Measurements from ENCODE around the gene ARHGAP32.
A peak's percentile ranks its signal among the peaks of the same experiment; 100 is the strongest.

The ARHGAP32 gene

DNA sequence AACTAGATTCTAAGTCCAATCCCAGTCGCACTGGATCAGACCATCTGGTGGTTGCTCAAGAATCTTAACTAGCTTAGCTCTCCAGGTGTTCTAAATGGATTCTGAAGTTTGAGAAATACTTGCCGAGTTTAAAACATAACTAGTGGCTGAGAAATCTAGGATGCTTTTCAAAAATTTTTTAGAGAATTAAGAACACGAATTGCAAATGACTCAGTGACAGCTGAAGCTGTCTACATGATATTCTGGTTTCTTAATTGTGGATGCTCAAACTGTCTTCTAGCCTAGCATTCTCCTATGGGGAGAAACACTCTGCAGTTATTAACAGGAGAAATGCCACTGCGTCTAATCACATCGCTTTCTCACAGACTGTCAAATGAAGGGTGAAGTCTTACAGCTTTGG is 229.2 kb downstream of the ARHGAP32 start:
- no peak for DNase-seq
- TF ChIP-seq GATA1 (IDR thresholded peaks at IDR 0.05; ENCODE audit: low read depth, low read length) (no peak), POLR2A (IDR thresholded peaks at IDR 0.05; ENCODE audit: low read length) (no peak)

DNA sequence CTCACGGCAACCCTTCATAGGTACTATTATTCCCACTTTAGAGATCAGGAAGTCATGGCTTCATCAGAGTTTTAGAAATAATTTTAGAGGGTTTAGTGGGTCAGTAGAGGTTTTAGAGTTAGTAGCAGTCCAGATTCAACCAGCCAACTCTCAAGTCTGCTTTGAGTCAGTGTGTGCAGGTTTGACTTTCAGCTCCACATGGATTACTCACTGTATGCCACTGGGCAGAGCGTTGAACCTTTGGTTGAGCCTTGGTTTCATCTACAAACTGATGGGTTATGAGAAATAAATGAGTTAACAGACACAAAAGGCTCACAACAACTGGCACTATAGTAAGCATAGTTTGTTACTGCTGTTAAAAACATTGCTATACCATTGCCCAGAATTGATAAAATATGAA is 230.5 kb downstream of the ARHGAP32 start:
- TF ChIP-seq POLR2A (IDR thresholded peaks at IDR 0.05; ENCODE audit: low read length) (no peak), GATA1 (IDR thresholded peaks at IDR 0.05; ENCODE audit: low read depth, low read length) (no peak)
- DNase-seq: no peak

DNA sequence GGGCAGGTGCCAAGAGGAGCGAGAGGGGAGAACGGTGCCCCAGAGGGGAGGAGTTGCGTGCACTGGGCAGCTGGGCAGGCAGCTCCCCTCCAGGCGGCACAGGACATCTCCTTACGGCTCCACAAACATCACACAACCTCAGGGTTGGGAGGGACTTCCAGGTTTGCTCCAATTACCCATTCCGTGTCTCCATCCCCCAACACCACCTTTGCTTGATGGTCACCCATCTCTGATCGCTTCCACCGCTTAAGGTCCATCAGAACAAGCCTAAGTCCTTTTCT is 235.0 kb downstream of the ARHGAP32 start:
- no peak for DNase-seq
- TF ChIP-seq GATA1 (IDR thresholded peaks at IDR 0.05; ENCODE audit: low read depth, low read length) (no peak), POLR2A (IDR thresholded peaks at IDR 0.05; ENCODE audit: low read length) (no peak)

DNA sequence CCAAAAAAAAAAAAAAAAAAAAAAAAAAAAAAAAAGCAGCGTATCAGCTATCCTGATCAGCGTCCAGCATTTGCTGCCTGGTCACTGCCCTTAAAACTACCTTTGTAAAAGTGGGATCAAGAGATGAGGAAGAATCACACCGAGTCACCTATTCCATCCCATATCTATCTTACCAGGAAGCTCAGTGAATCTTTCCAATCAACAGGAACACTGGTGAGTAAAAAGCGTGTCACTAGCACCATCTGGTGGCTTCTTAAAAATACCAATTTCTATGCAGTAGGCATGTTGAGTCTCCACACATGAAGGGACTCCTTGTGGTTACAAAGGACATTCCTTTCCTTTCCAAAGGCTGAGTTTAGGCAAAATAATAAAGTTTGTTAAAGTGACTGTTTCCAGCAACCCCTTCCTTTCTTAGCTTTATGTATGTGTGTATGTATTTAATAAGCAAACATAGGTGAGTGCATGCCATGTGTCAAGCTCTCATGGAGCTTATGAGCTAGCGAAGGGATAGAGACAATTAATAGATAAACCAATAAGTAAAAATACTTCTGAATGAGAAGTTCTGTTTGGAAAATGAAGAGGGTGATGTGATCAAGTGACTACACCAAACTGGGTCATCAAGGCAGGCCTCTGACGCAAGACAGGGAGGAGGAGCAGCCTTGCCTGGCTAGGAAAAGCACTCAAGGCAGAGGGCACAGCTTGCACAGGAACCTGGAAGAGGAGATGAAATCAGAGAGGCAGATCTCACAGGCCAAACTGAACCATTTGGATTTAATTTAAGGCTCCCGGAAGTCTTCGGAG is 235.5 kb downstream of the ARHGAP32 start:
- DNase-seq: peak; percentile 11 to 46
- TF ChIP-seq POLR2A (IDR thresholded peaks at IDR 0.05; ENCODE audit: low read length) (no peak), GATA1 (IDR thresholded peaks at IDR 0.05; ENCODE audit: low read depth, low read length) (no peak)

DNA sequence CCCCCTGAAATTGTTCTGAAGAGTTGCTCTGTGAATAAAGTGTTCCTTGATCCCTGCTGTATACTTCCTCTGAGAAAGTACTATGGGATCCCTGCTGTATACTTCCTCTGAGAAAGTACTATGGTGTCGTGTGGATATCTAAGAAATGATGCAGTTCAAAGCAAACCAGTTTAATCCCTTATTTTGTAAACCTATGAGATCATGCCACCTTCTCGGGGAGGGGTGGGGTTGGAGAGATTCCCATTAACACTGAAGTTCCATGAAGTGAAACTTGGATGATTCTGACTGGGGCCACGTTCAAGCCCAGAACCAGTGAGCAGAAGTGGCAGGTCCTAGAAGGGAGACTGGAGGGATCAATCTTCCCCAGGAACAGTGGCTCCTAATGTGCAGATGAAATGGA is 236.5 kb downstream of the ARHGAP32 start:
- no peak for DNase-seq
- TF ChIP-seq GATA1 (IDR thresholded peaks at IDR 0.05; ENCODE audit: low read depth, low read length) (no peak), POLR2A (IDR thresholded peaks at IDR 0.05; ENCODE audit: low read length) (no peak)

DNA sequence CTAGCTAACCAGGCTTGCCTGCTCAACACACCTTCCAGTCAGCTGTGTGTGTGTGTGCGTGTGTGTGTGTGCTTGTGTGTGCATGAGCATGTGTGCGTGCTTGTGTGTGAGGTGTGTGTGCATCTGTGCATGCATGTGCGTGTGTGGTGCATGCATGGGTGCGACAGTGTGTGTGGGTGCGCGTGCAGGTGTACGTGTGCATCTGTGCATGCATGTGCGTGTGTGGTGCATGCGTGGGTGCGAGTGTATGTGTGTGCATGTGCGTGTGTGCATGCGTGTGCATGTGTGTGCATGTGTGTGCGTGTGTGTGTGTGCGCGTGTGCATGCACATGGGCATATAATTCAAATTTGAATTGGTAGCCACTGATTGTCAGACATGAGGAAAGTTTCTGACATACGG is 239.0 kb downstream of the ARHGAP32 start:
- TF ChIP-seq POLR2A (IDR thresholded peaks at IDR 0.05; ENCODE audit: low read length) (no peak), GATA1 (IDR thresholded peaks at IDR 0.05; ENCODE audit: low read depth, low read length) (no peak)
- DNase-seq: no peak

DNA sequence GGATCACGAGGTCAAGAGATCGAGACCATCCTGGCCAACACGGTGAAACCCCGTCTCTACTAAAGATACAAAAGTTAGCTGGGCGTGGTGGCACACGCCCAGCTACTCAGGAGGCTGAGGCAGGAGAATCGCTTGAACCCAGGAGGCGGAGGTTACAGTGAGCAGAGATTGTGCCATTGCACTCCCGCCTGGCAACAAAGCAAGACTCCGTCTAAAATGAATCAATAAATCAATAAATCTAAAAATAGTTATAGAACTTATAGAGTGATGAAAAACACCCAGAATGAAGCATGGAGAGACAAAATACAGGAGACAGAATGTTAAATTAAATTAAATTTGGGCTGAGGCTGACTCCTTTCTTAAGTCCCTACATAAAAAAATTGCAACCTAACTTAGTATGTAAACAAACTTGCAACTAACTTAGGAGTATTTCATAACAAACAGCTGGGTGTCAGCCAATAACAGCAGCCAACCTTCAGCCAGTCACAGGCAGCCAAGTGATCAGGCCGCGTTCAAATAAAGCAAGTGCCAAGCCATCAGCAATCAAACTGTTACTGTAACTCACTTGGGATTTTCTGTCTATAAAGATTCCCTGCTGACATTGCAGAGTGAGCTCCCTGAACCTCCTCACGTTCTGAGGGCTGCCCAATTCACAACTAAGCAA is 242.2 kb downstream of the ARHGAP32 start:
- no peak for DNase-seq
- TF ChIP-seq GATA1 (IDR thresholded peaks at IDR 0.05; ENCODE audit: low read depth, low read length): no peak
- no peak for TF ChIP-seq POLR2A (IDR thresholded peaks at IDR 0.05; ENCODE audit: low read length)

DNA sequence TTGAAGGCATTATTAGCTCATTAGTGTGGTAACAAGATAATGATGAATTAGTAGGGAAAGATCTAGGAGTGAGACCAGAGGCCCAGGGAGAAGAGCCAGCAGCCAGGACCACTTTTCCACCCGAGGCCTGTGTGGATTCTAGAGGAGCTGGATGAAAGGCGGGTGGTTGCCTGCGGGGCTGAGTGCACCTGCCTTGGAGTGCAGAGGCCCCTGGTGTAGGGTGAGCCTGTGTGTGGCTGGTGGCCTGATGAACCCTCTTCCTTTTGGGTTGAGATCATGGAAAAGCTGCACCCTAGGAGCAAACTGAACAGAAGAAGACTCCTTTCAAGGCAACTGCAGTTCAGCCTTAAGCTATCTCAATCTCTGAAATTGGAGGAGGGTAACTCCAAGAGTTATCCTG is 243.5 kb downstream of the ARHGAP32 start:
- TF ChIP-seq GATA1 (IDR thresholded peaks at IDR 0.05; ENCODE audit: low read depth, low read length): no peak
- TF ChIP-seq POLR2A (IDR thresholded peaks at IDR 0.05; ENCODE audit: low read length): no peak
- no peak for DNase-seq

DNA sequence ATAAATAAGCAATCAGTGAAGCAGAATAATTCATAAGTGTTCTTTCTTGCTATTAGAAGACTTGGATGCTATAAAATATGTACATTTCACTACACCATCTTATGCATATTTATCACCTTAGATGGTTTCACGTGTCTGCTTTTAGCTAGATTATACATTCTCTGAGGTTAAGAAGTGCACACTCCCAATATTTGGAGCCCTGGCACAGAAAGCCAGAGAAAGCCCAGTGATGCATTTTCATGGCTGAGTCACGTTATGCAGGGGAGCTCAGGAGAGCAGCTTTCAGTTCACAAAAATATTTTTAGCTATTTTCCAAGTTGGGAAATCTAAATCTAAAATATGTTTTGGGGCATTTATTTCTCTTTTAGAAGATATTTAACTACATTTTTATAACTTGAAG is 244.4 kb downstream of the ARHGAP32 start:
- no peak for DNase-seq

DNA sequence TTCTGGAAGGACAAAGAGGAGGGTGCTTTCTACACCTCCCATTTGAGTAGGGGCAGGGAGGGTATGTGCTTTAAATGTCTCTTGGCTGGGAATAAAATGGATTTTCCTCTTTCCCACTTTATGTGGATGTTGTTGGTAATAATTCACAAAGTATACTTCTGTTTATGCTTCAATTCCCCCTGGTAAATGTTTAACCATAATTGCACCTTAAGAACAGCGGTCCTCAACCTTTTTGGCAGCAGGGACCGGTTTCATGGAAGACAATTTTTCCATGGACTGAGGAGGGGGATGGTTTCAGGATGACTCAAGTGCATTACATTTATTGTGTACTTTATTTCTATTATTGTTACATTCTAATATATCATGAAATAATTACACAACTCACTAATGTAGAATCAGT is 245.5 kb downstream of the ARHGAP32 start:
- no peak for TF ChIP-seq GATA1 (IDR thresholded peaks at IDR 0.05; ENCODE audit: low read depth, low read length)
- DNase-seq: no peak

More for the DNA sequence above, 244.4 kb downstream of the ARHGAP32 start:
- no peak for TF ChIP-seq GATA1 (IDR thresholded peaks at IDR 0.05; ENCODE audit: low read depth, low read length)
- TF ChIP-seq POLR2A (IDR thresholded peaks at IDR 0.05; ENCODE audit: low read length): no peak

DNA sequence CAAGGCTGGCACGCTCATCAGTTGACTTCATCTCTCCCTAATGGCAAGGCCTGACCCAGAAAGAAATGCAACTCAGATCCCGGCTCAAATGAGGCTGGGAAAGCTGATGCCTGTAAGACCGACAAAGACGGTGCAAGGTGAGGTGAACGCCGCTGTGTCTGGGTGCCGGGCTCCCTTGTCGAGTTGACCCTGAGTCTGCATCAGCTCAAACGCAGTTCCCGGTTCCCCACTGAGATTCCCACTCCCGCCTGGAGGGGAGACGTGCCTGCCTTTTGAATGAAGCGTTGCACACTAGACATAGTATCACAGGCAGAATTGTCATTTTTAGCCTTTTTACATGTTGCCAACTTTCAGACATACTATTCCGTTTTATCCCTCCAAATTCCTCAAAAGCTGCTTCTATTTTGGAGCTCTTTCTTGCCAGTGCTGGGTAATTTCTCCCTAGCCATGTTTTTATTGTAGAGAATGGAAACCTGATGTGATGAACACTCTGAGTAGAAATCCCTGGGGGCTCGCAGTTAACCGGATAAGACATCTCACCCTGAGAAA is 248.6 kb downstream of the ARHGAP32 start:
- TF ChIP-seq POLR2A (IDR thresholded peaks at IDR 0.05; ENCODE audit: low read length) (no peak), GATA1 (IDR thresholded peaks at IDR 0.05; ENCODE audit: low read depth, low read length) (no peak)

DNA sequence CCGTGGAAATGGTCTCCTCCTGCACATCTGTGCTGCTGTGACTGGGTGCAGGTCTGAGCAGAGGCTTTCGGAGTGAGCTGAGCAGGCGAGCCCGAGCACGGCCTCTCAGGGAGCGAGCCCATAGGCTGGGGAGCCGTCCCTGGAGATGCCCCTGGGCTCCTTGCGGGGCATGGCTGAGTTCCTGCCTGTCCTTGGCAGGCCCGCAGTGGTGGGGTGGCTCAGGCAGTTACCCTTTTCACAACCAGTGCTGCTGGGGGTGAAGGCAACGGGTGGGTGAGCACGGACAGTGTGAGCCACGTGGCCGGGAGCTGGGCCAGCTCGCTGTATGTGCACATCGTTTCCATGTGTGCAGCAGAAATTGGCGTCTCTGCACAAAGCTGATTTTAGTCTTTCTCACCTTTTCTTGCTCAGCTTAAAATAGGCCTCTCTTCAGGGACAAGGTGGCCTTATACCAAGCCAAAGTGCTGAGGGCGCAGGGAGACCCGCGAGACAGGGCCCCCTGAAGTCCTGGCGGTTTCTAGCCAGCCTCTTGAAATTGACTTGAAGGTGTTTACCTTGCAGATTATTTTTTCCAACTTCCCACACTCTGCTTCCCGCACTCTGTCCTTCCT is 249.2 kb downstream of the ARHGAP32 start, which contains the start of gene TP53AIP1:
Gene TP53AIP1, minus strand, starts transcription at position 55 of the 611 bp plus-strand sequence. CDS start 5,053 bp downstream, outside the sequence.
- DNase-seq: no peak
- TF ChIP-seq GATA1 (IDR thresholded peaks at IDR 0.05; ENCODE audit: low read depth, low read length) (no peak), POLR2A (IDR thresholded peaks at IDR 0.05; ENCODE audit: low read length) (no peak)

More for the DNA sequence above, 248.6 kb downstream of the ARHGAP32 start:
- no peak for DNase-seq

DNA sequence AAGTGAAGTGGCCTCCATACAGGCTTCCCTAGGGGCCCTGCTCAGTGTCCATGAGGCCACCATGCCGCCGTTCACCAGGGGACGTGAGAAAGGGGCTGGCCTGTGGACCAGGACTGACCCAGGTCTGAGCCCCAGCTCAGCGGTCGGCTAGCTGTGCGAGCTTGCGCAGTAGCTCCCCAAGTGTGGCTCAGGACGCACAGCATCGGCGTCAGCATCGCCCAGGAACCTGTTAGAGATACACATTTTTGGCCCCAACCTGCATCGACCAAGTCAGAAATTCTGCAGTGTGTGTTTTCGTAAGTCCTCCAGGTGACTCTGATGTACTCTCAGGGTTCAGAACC is 249.9 kb downstream of the ARHGAP32 start:
- TF ChIP-seq GATA1 (IDR thresholded peaks at IDR 0.05; ENCODE audit: low read depth, low read length): no peak
- no peak for DNase-seq

DNA sequence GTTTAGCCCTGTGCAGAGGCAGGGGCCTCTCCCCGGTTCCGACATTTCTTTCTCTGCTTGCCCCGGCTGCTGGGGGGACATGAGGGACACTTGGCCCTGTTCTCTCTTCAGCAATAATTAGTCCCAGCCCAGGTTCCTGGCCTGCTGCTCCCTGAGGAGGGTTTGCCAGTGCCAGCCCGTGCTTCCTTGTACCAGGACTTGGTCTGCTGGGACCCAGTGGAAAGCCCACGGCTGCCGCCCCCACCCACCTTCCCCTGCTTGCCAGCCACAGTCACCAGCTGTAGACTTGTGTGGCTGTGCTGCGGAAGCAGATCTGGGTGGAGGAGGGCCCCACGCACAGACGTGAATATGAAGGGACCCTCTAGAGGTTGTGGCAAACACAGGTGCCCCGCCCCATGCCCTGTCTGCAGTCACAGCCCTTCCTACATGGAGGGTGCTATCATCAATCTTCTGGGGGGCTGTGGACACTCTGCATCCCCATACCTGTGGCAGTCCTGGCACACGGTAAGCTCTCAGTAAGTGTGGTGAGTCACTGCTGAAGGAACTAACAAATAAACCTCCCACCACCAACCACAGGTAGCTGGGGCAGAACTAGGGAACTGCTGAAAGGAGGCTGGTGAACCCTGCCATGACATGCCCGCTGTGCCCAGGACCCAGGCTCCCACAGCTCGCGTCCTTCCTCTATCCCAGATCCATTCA is 250.4 kb downstream of the ARHGAP32 start:
- TF ChIP-seq GATA1 (IDR thresholded peaks at IDR 0.05; ENCODE audit: low read depth, low read length): no peak
- no peak for DNase-seq

Measured in erythroblast (primary cell).